HL-60 (cell line): ENCODE measurements around the gene MT1B.

Experiments
- DNase-seq, 2 experiments: peaks; one replicate each; pipeline ENCODE4 v3.0.0-alpha.2; 2010 to 2020; ENCODE audit warnings: low read depth in 1 of 2, low spot score in 1 of 2
- H3K27ac ChIP-seq: fragments of 250-450 bp; sonication (Bioruptor Pico); replicated peaks from 2 replicates; pipeline ENCODE4 v1.5.1; 2020; ENCODE audit warnings: mild to moderate bottlenecking, moderate library complexity
- H3K27me3 ChIP-seq: fragments of 250-450 bp; sonication (Bioruptor Pico); 2 replicates; pipeline ENCODE4 v1.5.1; 2021; ENCODE audit warnings: mild to moderate bottlenecking, moderate library complexity; ENCODE audit not compliant: insufficient read depth, poor library complexity, severe bottlenecking
- H3K4me3 ChIP-seq: replicated peaks from 2 replicates; pipeline ENCODE4 v1.5.1; 2011; ENCODE audit warnings: mild to moderate bottlenecking, control low read depth, low read length; ENCODE audit not compliant: insufficient read depth
- GABPA ChIP-seq: IDR thresholded peaks from 2 replicates; pipeline ENCODE4 v1.6.1; 2012; ENCODE audit warnings: low read depth
- POLR2AphosphoS5 ChIP-seq: IDR thresholded peaks from 2 replicates; pipeline ENCODE4 v1.6.1; 2012; ENCODE audit warnings: low read depth
- SPI1 ChIP-seq: IDR thresholded peaks from 2 replicates; pipeline ENCODE4 v1.6.1; 2012; ENCODE audit warnings: low read depth, mild to moderate bottlenecking, borderline replicate concordance
- TF ChIP-seq, protein P1 (sequence below): IDR thresholded peaks from one replicate; pipeline ENCODE4 v1.5.1; 2011; ENCODE audit warnings: low read length, control low read depth, inconsistent platforms; ENCODE audit not compliant: insufficient read depth
- TF ChIP-seq, protein P2 (sequence below): IDR thresholded peaks from 2 replicates; pipeline ENCODE4 v1.6.1; 2012; ENCODE audit warnings: low read depth; ENCODE audit not compliant: insufficient replicate concordance

Gene MT1B

DNA sequence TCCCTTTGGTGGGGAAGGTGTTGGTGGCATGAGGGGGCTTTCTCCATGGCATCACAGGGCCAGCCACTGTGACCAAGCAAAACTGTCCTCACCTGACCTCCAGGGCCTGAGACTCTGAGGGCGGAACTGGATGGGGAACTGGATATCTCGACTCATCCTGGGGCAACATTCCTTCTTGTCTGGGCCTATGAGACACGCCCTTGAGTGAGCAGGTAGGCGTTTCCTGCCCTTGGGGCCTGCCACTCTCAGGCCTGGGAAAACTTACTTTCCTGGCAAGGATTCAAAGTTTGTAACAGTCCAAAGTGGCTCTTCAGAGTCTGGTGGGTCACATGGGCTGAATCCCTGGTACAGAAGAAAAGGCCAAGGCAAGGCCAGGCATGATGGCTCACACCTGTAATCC, 40.2 kb downstream of the MT1B start:
- Histone ChIP-seq H3K4me3 (no peak overlapping the region), H3K27ac (no peak overlapping the region), H3K27me3 (no peaks in the 10 kb centered on the region)
- DNase-seq, result no peak
- TF ChIP-seq SPI1 (no peak), POLR2AphosphoS5 (no peak), GABPA (no peak)
- TF ChIP-seq, protein P1, sequence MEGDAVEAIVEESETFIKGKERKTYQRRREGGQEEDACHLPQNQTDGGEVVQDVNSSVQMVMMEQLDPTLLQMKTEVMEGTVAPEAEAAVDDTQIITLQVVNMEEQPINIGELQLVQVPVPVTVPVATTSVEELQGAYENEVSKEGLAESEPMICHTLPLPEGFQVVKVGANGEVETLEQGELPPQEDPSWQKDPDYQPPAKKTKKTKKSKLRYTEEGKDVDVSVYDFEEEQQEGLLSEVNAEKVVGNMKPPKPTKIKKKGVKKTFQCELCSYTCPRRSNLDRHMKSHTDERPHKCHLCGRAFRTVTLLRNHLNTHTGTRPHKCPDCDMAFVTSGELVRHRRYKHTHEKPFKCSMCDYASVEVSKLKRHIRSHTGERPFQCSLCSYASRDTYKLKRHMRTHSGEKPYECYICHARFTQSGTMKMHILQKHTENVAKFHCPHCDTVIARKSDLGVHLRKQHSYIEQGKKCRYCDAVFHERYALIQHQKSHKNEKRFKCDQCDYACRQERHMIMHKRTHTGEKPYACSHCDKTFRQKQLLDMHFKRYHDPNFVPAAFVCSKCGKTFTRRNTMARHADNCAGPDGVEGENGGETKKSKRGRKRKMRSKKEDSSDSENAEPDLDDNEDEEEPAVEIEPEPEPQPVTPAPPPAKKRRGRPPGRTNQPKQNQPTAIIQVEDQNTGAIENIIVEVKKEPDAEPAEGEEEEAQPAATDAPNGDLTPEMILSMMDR, result no peak
- TF ChIP-seq, protein P2, sequence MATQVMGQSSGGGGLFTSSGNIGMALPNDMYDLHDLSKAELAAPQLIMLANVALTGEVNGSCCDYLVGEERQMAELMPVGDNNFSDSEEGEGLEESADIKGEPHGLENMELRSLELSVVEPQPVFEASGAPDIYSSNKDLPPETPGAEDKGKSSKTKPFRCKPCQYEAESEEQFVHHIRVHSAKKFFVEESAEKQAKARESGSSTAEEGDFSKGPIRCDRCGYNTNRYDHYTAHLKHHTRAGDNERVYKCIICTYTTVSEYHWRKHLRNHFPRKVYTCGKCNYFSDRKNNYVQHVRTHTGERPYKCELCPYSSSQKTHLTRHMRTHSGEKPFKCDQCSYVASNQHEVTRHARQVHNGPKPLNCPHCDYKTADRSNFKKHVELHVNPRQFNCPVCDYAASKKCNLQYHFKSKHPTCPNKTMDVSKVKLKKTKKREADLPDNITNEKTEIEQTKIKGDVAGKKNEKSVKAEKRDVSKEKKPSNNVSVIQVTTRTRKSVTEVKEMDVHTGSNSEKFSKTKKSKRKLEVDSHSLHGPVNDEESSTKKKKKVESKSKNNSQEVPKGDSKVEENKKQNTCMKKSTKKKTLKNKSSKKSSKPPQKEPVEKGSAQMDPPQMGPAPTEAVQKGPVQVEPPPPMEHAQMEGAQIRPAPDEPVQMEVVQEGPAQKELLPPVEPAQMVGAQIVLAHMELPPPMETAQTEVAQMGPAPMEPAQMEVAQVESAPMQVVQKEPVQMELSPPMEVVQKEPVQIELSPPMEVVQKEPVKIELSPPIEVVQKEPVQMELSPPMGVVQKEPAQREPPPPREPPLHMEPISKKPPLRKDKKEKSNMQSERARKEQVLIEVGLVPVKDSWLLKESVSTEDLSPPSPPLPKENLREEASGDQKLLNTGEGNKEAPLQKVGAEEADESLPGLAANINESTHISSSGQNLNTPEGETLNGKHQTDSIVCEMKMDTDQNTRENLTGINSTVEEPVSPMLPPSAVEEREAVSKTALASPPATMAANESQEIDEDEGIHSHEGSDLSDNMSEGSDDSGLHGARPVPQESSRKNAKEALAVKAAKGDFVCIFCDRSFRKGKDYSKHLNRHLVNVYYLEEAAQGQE, result no peak

DNA sequence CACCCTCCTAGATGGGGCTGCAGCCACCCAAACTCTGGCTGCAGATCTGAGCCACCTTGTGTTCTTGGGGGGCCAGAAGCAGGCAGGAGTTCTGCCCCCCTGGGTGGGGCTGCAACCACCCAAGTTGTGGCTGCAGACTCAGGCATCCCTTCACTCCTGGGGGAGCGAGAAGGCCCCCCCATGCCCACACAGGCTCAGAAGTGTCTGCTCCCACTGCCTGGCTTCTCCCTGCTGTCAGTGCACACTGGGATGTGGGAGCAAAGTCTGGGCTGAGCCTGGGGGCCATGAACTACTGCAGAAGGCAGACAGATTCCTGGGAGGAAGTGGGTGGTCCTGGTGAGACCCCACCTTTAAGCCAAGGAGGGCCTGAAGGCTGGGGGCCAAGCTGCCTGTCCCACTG, 43.6 kb downstream of the MT1B start:
- Histone ChIP-seq H3K27ac (no peak overlapping the region), H3K4me3 (no peak overlapping the region), H3K27me3 (no peaks in the 10 kb centered on the region)
- TF ChIP-seq GABPA, result no peak
- no peak for DNase-seq

DNA sequence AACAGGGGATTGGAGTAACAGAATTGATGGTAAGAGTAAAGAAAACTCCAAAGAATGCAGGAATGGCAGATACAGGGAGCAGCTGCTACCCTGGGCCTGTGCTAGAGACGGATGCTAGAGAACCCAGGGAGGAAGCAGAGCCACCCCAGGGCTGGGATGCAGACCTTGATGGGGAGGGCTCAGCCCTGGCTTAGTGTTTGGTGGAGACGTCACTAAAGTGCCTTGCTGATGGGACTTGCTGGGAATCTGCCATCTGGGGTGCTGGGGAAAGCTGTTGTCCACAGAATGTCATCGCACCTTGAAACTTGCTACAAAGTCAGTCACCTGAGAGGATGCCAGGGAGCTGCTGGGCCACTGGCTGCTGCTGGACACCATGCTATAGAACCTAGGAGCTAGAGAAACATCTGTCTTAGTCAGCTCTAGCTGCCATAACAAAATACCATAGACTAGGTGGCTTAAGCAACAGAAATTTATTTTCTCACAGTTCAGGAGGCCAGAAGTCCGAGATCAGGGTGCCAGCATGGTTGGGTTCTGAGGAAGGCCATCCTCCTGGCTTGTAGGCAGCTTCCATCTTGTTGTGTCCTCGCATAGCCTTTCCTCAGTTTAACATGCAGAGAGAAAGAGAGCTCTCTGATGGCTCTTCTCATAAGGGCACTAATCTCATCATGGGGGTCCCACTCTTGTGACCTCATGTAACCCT, 45.9 kb downstream of the MT1B start:
- TF ChIP-seq SPI1 (no peak), GABPA (no peak), POLR2AphosphoS5 (no peak)
- TF ChIP-seq, protein P2, result no peak
- TF ChIP-seq, protein P1, result no peak
- Histone ChIP-seq H3K27ac (no peak overlapping the region), H3K4me3 (no peak overlapping the region), H3K27me3 (no peaks in the 10 kb centered on the region)
- DNase-seq, result no peak

DNA sequence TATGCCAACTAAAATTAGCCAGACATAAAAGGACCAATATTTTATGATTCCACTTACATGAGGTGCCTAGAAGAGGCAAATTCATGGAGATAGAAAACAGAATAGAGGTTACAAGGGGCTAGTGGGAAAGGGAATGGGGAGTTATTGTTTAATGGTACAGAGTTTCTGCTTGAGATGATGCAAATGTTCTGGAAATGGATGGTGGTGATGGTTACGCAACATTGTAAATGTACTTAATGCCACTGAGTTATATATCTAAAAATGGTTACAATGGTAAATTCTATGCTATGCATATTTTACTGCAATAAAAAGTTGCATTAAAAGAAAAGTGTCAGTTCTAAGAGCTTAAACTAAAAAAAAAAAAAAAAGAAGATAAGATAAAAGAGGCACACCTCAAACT, 48.5 kb downstream of the MT1B start:
- no peak overlapping the region for H3K4me3 ChIP-seq
- H3K27ac ChIP-seq, result no peak overlapping the region
- DNase-seq, result no peak
- no peak for TF ChIP-seq POLR2AphosphoS5
- no peak for TF ChIP-seq SPI1
- TF ChIP-seq, protein P2, result no peak
- TF ChIP-seq, protein P1, result no peak
- no peak for TF ChIP-seq GABPA
- no peaks in the 10 kb centered on the region for H3K27me3 ChIP-seq
